Activated naive CD4-positive, alpha-beta T cell (primary cell): ENCODE data around the gene SRSF1.
"Not testable (repeated sequence)": the region's sequence is repeated elsewhere in the genome, so short reads cannot be mapped to it uniquely, and the experiment has no call there.

ENCODE experiments used
- DNase-seq, 4 experiments: peaks; one replicate each; lab custom pipeline; 2025; lab: John Stamatoyannopoulos, UW

SRSF1 gene

GRCh38 chr17:58006924-58007780 is at the start of gene SRSF1:
TSS of gene SRSF1 (minus strand) at chr17:58007246. CDS start at chr17:58007137, 109 bp downstream.
- DNase-seq, result peak; percentile 91 to 96 (median 93)

- DNase-seq, result no peak
Measured at GRCh38 chr17:58056476-58056875, 49.4 kb upstream of the SRSF1 start.

GRCh38 chr17:58054641-58055040 is 47.6 kb upstream of the SRSF1 start:
- no peak for DNase-seq

GRCh38 chr17:58052945-58053715 is 46.1 kb upstream of the SRSF1 start:
- no peak for DNase-seq

- no peak for DNase-seq
Measured at GRCh38 chr17:58052407-58052806, 45.4 kb upstream of the SRSF1 start.

GRCh38 chr17:58051468-58051867 is 44.4 kb upstream of the SRSF1 start:
- no peak for DNase-seq

GRCh38 chr17:58050966-58051365 is 43.9 kb upstream of the SRSF1 start:
- no peak for DNase-seq

- DNase-seq, result no peak
Measured at GRCh38 chr17:58049533-58049932, 42.5 kb upstream of the SRSF1 start.

GRCh38 chr17:58047376-58048150 is 40.5 kb upstream of the SRSF1 start:
- no peak for DNase-seq

GRCh38 chr17:58046239-58047094 is 39.4 kb upstream of the SRSF1 start:
- DNase-seq, result no peak

GRCh38 chr17:58044256-58044655 is 37.2 kb upstream of the SRSF1 start:
- DNase-seq, result not testable (repeated sequence)

- no peak for DNase-seq
Measured at GRCh38 chr17:58043221-58044181, 36.5 kb upstream of the SRSF1 start.

GRCh38 chr17:58041161-58041560 is 34.1 kb upstream of the SRSF1 start:
- no peak for DNase-seq

- DNase-seq, result no peak
Measured at GRCh38 chr17:58040386-58040785, 33.3 kb upstream of the SRSF1 start.

- no peak for DNase-seq
Measured at GRCh38 chr17:58039975-58040374, 32.9 kb upstream of the SRSF1 start.

- DNase-seq, result no peak
Measured at GRCh38 chr17:58032691-58033415, 25.8 kb upstream of the SRSF1 start.

GRCh38 chr17:58028578-58028977 is 21.5 kb upstream of the SRSF1 start:
- no peak for DNase-seq

- DNase-seq, result no peak
Measured at GRCh38 chr17:58020401-58020800, 13.4 kb upstream of the SRSF1 start.

GRCh38 chr17:58019521-58019920 is 12.5 kb upstream of the SRSF1 start:
- DNase-seq, result no peak

GRCh38 chr17:58019039-58019438 is 12.0 kb upstream of the SRSF1 start:
- no peak for DNase-seq
